ENCODE results near the gene CD72. TPM values are rescaled to one million over a fixed set of nuclear protein-coding genes. Genes with fewer than 3 reads are reported as not detected.
"Not testable (repeated sequence)": the region's sequence is repeated elsewhere in the genome, so short reads cannot be mapped to it uniquely, and the experiment has no call there.

The CD72 gene
- total RNA-seq, 1 donor from 2014 or later = 1.7 TPM

- TF ChIP-seq CTCF (IDR thresholded peaks at IDR 0.05; ENCODE audit: insufficient read depth, low read length, poor library complexity, severe bottlenecking) = no peak
- peak overlapping the region; percentile 40 for H3K4me3 ChIP-seq (ENCODE audit: low read depth, low read length)
- no peak for DNase-seq (ENCODE audit: low read depth)
- H3K27me3 ChIP-seq (ENCODE audit: control insufficient read depth, insufficient read depth, low read length) = no peaks in the 10 kb centered on the region
- no peaks in the 10 kb centered on the region for H3K36me3 ChIP-seq (ENCODE audit: control insufficient read depth, insufficient read depth, low read length)
These were observed 14.7 kb downstream of the CD72 start for GRCh38 chr9:35603506-35603985.

- H3K36me3 ChIP-seq (ENCODE audit: control insufficient read depth, insufficient read depth, low read length) = no peaks in the 10 kb centered on the region
- TF ChIP-seq CTCF (IDR thresholded peaks at IDR 0.05; ENCODE audit: insufficient read depth, low read length, poor library complexity, severe bottlenecking) = no peak
- H3K27me3 ChIP-seq (ENCODE audit: control insufficient read depth, insufficient read depth, low read length) = no peaks in the 10 kb centered on the region
- H3K4me3 ChIP-seq (ENCODE audit: low read depth, low read length) = no peak overlapping the region
- no peak for DNase-seq (ENCODE audit: low read depth)
These were observed 18.2 kb downstream of the CD72 start for GRCh38 chr9:35599763-35600604.

- no peak for TF ChIP-seq CTCF (IDR thresholded peaks at IDR 0.05; ENCODE audit: insufficient read depth, low read length, poor library complexity, severe bottlenecking)
- Histone ChIP-seq H3K36me3 (ENCODE audit: control insufficient read depth, insufficient read depth, low read length) (no peaks in the 10 kb centered on the region), H3K4me3 (ENCODE audit: low read depth, low read length) (no peak overlapping the region), H3K27me3 (ENCODE audit: control insufficient read depth, insufficient read depth, low read length) (no peaks in the 10 kb centered on the region)
- no peak for DNase-seq (ENCODE audit: low read depth)
These were observed 19.2 kb downstream of the CD72 start for GRCh38 chr9:35598866-35599590.

GRCh38 chr9:35596907-35597306, 21.3 kb downstream of the CD72 start:
- not testable (repeated sequence) for H3K27me3 ChIP-seq (ENCODE audit: control insufficient read depth, insufficient read depth, low read length); DNase-seq (ENCODE audit: low read depth); H3K4me3 ChIP-seq (ENCODE audit: low read depth, low read length); H3K36me3 ChIP-seq (ENCODE audit: control insufficient read depth, insufficient read depth, low read length)

- H3K36me3 ChIP-seq (ENCODE audit: control insufficient read depth, insufficient read depth, low read length) = no peaks in the 10 kb centered on the region
- no peak overlapping the region for H3K4me3 ChIP-seq (ENCODE audit: low read depth, low read length)
- H3K27me3 ChIP-seq (ENCODE audit: control insufficient read depth, insufficient read depth, low read length) = no peaks in the 10 kb centered on the region
- no peak for DNase-seq (ENCODE audit: low read depth)
- no peak for TF ChIP-seq CTCF (IDR thresholded peaks at IDR 0.05; ENCODE audit: insufficient read depth, low read length, poor library complexity, severe bottlenecking)
These were observed 23.7 kb downstream of the CD72 start for GRCh38 chr9:35594471-35594870.

GRCh38 chr9:35593581-35593980, 24.6 kb downstream of the CD72 start:
- H3K36me3 ChIP-seq (ENCODE audit: control insufficient read depth, insufficient read depth, low read length) = no peaks in the 10 kb centered on the region
- H3K27me3 ChIP-seq (ENCODE audit: control insufficient read depth, insufficient read depth, low read length) = no peaks in the 10 kb centered on the region
- no peak for DNase-seq (ENCODE audit: low read depth)
- no peak for TF ChIP-seq CTCF (IDR thresholded peaks at IDR 0.05; ENCODE audit: insufficient read depth, low read length, poor library complexity, severe bottlenecking)
- H3K4me3 ChIP-seq (ENCODE audit: low read depth, low read length) = no peak overlapping the region

- H3K4me3 ChIP-seq (ENCODE audit: low read depth, low read length); DNase-seq (ENCODE audit: low read depth); H3K27me3 ChIP-seq (ENCODE audit: control insufficient read depth, insufficient read depth, low read length); H3K36me3 ChIP-seq (ENCODE audit: control insufficient read depth, insufficient read depth, low read length): not testable (repeated sequence)
These were observed 29.7 kb downstream of the CD72 start for GRCh38 chr9:35588506-35588905.

- not testable (repeated sequence) for H3K4me3 ChIP-seq (ENCODE audit: low read depth, low read length); H3K36me3 ChIP-seq (ENCODE audit: control insufficient read depth, insufficient read depth, low read length); DNase-seq (ENCODE audit: low read depth); H3K27me3 ChIP-seq (ENCODE audit: control insufficient read depth, insufficient read depth, low read length)
These were observed 33.5 kb downstream of the CD72 start for GRCh38 chr9:35584681-35585080.

- not testable (repeated sequence) for H3K36me3 ChIP-seq (ENCODE audit: control insufficient read depth, insufficient read depth, low read length); H3K4me3 ChIP-seq (ENCODE audit: low read depth, low read length); DNase-seq (ENCODE audit: low read depth); H3K27me3 ChIP-seq (ENCODE audit: control insufficient read depth, insufficient read depth, low read length)
These were observed 34.7 kb downstream of the CD72 start for GRCh38 chr9:35583521-35583920.

All from kidney epithelial cell (primary cell).